HCEC 1CT (cell line): Measurements from ENCODE around the gene R3HDM2.

Source experiments
- DNase-seq: peaks from one replicate; pipeline ENCODE4 v3.0.0-alpha.2; 2017

The R3HDM2 gene

GRCh38 chr12:57430931-57431566, at the start of gene R3HDM2:
TSS of gene R3HDM2 (minus strand) at chr12:57431043. CDS start at chr12:57310428, 120,615 bp downstream.
- peak; percentile 96 for DNase-seq

- no peak for DNase-seq
Measured at GRCh38 chr12:57479376-57480115, 48.7 kb upstream of the R3HDM2 start, which contains the start of gene ARHGAP9. TSS of gene ARHGAP9 (minus strand) at chr12:57479866. CDS start at chr12:57479406, 460 bp downstream.

GRCh38 chr12:57479043-57479375, 48.2 kb upstream of the R3HDM2 start:
- no peak for DNase-seq

GRCh38 chr12:57477710-57478681, 47.2 kb upstream of the R3HDM2 start:
- no peak for DNase-seq

- DNase-seq = no peak
Measured at GRCh38 chr12:57476993-57477709, 46.3 kb upstream of the R3HDM2 start.

- DNase-seq = no peak
Measured at GRCh38 chr12:57476162-57476992, 45.5 kb upstream of the R3HDM2 start.

- DNase-seq = no peak
Measured at GRCh38 chr12:57475271-57476161, 44.7 kb upstream of the R3HDM2 start.

- no peak for DNase-seq
Measured at GRCh38 chr12:57474862-57475261, 44.0 kb upstream of the R3HDM2 start.

GRCh38 chr12:57474430-57474829, 43.6 kb upstream of the R3HDM2 start:
- DNase-seq = no peak

- DNase-seq = no peak
Measured at GRCh38 chr12:57473886-57474285, 43.0 kb upstream of the R3HDM2 start.

- DNase-seq = no peak
Measured at GRCh38 chr12:57473392-57473791, 42.5 kb upstream of the R3HDM2 start.

- DNase-seq = no peak
Measured at GRCh38 chr12:57472391-57472790, 41.5 kb upstream of the R3HDM2 start.

- no peak for DNase-seq
Measured at GRCh38 chr12:57471661-57472060, 40.8 kb upstream of the R3HDM2 start.

GRCh38 chr12:57470970-57471656, 40.3 kb upstream of the R3HDM2 start:
- no peak for DNase-seq

GRCh38 chr12:57470286-57470969, 39.6 kb upstream of the R3HDM2 start:
- DNase-seq = no peak

GRCh38 chr12:57469296-57470164, 38.7 kb upstream of the R3HDM2 start:
- no peak for DNase-seq

- DNase-seq = no peak
Measured at GRCh38 chr12:57467915-57468314, 37.1 kb upstream of the R3HDM2 start.

GRCh38 chr12:57467212-57467874, 36.5 kb upstream of the R3HDM2 start:
- no peak for DNase-seq
